Activated CD8-positive, alpha-beta T cell treated with anti-CD3 and anti-CD28 coated beads for 36 hours (primary cell): Measurements from ENCODE around the gene NUP153. TPM values are rescaled to one million over a fixed set of nuclear protein-coding genes. Genes with fewer than 3 reads are reported as not detected.

Experiments
- ATAC-seq: fragments of 200-7000 bp; cut with Tn5 transposase; one replicate; pipeline ENCODE4 v1.10.0; 2021; ENCODE audit warnings: mild to moderate bottlenecking, moderate library complexity
- CTCF ChIA-PET: fragments of 350-600 bp; sonication (Branson Sonifier 250); formaldehyde crosslinking; loops from one replicate; lab custom pipeline; 2021; ENCODE audit warnings: antibody characterized with exemption; lab: Charles Lee
- POLR2A ChIA-PET: fragments of 350-600 bp; sonication (Branson Sonifier 250); formaldehyde crosslinking; loops from one replicate; lab custom pipeline; 2021; ENCODE audit warnings: antibody characterized with exemption; lab: Charles Lee
- DNase-seq: peaks from one replicate; pipeline ENCODE4 v3.0.0-alpha.2; 2020
- H3K27ac Mint-ChIP-seq: one replicate; pipeline ENCODE4 v1.8.0; 2021; ENCODE audit warnings: mild to moderate bottlenecking, mixed read lengths
- H3K27me3 Mint-ChIP-seq: one replicate; pipeline ENCODE4 v1.8.0; 2021; ENCODE audit warnings: mixed read lengths
- H3K36me3 Mint-ChIP-seq: one replicate; pipeline ENCODE4 v1.8.0; 2021; ENCODE audit warnings: low read depth, mixed read lengths
- H3K4me1 Mint-ChIP-seq: one replicate; pipeline ENCODE4 v1.8.0; 2021; ENCODE audit warnings: low read depth, mixed read lengths
- H3K4me3 Mint-ChIP-seq: one replicate; pipeline ENCODE4 v1.8.0; 2021; ENCODE audit warnings: mild to moderate bottlenecking, moderate library complexity, mixed read lengths
- H3K9me3 Mint-ChIP-seq: one replicate; pipeline ENCODE4 v1.8.0; 2021; ENCODE audit warnings: mixed read lengths
- CTCF ChIP-seq: fragments of 200-600 bp; IDR thresholded peaks from one replicate; pipeline ENCODE4 v1.8.0; 2022; ENCODE audit warnings: antibody characterized with exemption, mild to moderate bottlenecking
- intact Hi-C: fragments of 100-400 bp; cut with micrococcal nuclease; formaldehyde crosslinking; loops from one replicate; pipeline ENCODE4 v1.10.0; 2022
- total RNA-seq, 2 experiments: library from RNA; stranded (reverse); gene quantifications; one replicate each; pipeline ENCODE4 v1.2.3, GENCODE V29; 2021

Gene NUP153
- total RNA-seq, 2 experiments from 2014 or later, result 76.4 to 78.2 TPM

DNA sequence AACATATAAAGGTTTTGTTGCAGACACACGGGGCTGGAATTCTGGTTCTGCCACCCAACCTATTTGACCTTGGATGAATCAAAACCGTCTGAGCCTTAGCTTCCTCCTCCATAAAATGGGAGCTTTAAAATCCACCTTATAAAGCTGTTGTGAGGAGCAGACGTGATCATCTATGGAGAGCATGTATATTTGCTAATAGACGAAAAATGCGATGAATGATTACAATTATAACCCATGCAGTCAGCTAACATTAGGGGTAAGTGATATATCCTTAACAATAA, 586 bp upstream of the NUP153 start:
- no peak for TF ChIP-seq CTCF
- POLR2A ChIA-PET, result interaction anchor here (0.8 to 2.5 kb wide), 11 partner anchors 8 to 506 kb away, joined by 3 to 15 read pairs (median 3); partner anchors contain the start of genes FAM8A1, KDM1B and TPMT
- Mint-ChIP-seq H3K27ac (peak overlapping the region; percentile 98), H3K27me3 (no peaks in the 10 kb centered on the region), H3K4me1 (peaks cover 20% of the 10 kb centered on the region), H3K36me3 (peaks cover 36% of the 10 kb centered on the region), H3K4me3 (peak overlapping the region; percentile 97), H3K9me3 (no peaks in the 10 kb centered on the region)
- intact Hi-C loops, result loop anchor here (10.0 kb wide), 2 partner anchors 53 to 97 kb away; no protein-coding TSS in a partner anchor
- CTCF ChIA-PET, result interaction anchor here (1.1 to 1.5 kb wide), 3 partner anchors 97 to 110 kb away, joined by 3 to 9 read pairs (median 4); partner anchors contain the start of gene FAM8A1
- no peak for ATAC-seq
- DNase-seq, result no peak

DNA sequence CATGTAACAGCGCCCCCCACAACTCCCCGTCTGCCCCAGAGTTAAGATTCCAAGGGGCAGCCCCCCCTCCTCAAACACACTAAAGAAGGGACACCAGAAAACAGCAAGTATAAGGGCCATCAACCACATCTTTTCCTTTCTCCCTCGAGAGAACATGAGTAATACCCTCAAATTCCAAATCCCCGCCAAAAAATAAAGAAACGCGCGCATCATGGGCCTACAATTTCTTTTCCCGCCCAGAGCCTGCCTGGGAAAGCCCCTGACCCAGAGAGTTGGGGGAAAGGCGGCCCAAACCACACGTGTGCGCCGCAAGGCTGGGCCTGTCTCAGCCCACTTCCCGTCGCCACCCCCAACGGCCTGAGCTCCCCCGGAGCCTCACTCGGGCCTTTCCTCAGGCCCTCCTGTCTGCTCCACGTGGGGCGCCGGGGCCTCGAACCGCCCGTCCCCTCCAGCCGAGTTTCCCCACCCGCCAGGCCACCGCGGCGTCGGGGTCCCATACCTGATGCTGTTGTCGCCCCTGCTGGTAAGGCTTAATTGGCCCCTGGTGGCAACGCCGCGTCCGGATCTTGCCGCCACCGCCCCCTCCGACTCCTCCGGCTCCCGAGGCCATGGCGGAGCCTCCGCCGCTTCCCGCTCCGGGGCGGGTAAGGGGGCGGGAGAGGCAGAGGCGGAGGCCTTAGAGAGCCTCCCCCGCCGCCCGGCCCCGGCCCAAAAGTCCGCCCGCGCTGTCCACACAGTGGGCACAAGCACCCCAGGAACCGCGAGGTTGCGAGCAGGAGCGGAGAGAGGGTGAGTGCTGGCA, 746 bp downstream of the NUP153 start:
- POLR2A ChIA-PET, result interaction anchor here (0.6 to 2.5 kb wide), 11 partner anchors 9 to 1575 kb away, joined by 3 to 15 read pairs (median 3); partner anchors contain the start of genes FAM8A1, KDM1B and TPMT
- peak; percentile 94 for DNase-seq
- CTCF ChIA-PET, result interaction anchor here (1.3 to 1.4 kb wide), 2 partner anchors 9 to 48 kb away, joined by 3 read pairs; no protein-coding TSS in a partner anchor
- Mint-ChIP-seq H3K4me3 (peak overlapping the region; percentile 97), H3K27ac (peak overlapping the region; percentile 98), H3K9me3 (no peaks in the 10 kb centered on the region), H3K4me1 (peaks cover 25% of the 10 kb centered on the region), H3K36me3 (peaks cover 41% of the 10 kb centered on the region), H3K27me3 (no peaks in the 10 kb centered on the region)
- peak; percentile 71 for ATAC-seq
- intact Hi-C loops, result loop anchor here (10.0 kb wide), 2 partner anchors 51 to 99 kb away; no protein-coding TSS in a partner anchor
- no peak for TF ChIP-seq CTCF

DNA sequence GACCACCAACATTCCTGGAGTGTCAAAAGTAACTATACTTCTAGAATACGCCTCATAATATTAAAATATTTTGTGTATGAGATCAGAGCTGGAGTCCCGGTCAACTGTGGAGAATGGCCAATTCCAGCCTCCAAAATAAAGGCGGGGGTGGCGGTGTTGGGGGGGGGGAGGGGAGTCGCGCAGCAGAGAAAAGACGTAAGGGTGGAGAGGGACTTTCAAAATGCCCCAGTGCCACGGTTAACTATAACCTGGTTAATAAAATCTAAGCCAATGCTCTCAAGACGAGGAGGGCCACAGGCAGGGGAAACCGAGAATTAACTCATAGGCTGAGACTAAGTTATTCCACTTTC, 1.3 kb downstream of the NUP153 start:
- H3K36me3 Mint-ChIP-seq, result peaks cover 41% of the 10 kb centered on the region
- DNase-seq, result no peak
- peak overlapping the region; percentile 97 for H3K4me3 Mint-ChIP-seq
- H3K27ac Mint-ChIP-seq, result peak overlapping the region; percentile 98
- H3K4me1 Mint-ChIP-seq, result peaks cover 29% of the 10 kb centered on the region
- no peak for TF ChIP-seq CTCF
- ChIA-PET CTCF (interaction anchor here (1.3 to 1.4 kb wide), 2 partner anchors 9 to 48 kb away, joined by 3 read pairs; no protein-coding TSS in a partner anchor), POLR2A (interaction anchor here (0.8 to 2.5 kb wide), 5 partner anchors 9 to 1574 kb away, joined by 3 to 15 read pairs (median 3); partner anchors contain the start of gene FAM8A1)
- H3K27me3 Mint-ChIP-seq, result no peaks in the 10 kb centered on the region
- H3K9me3 Mint-ChIP-seq, result no peaks in the 10 kb centered on the region
- intact Hi-C loops, result loop anchor here (10.0 kb wide), 2 partner anchors 51 to 99 kb away; no protein-coding TSS in a partner anchor
- peak; percentile 21 for ATAC-seq

- ATAC-seq (no peak), DNase-seq (peak; percentile 17)
- intact Hi-C loops, result loop anchor here (10.0 kb wide), 2 partner anchors 48 to 102 kb away; no protein-coding TSS in a partner anchor
- ChIA-PET POLR2A (interaction anchor here (0.8 to 3.8 kb wide), 7 partner anchors 11 to 102 kb away, joined by 3 to 32 read pairs (median 4); no protein-coding TSS in a partner anchor), CTCF (interaction anchor here (0.7 to 3.8 kb wide), 6 partner anchors 11 to 102 kb away, joined by 3 to 26 read pairs (median 18); partner anchors contain the start of gene FAM8A1)
- H3K27me3 Mint-ChIP-seq, result no peaks in the 10 kb centered on the region
- H3K36me3 Mint-ChIP-seq, result peaks cover 41% of the 10 kb centered on the region
- TF ChIP-seq CTCF, result no peak
- peak overlapping the region; percentile 94 for H3K27ac Mint-ChIP-seq
- peak overlapping the region; percentile 97 for H3K4me3 Mint-ChIP-seq
- H3K4me1 Mint-ChIP-seq, result peaks cover 39% of the 10 kb centered on the region
- H3K9me3 Mint-ChIP-seq, result no peaks in the 10 kb centered on the region
Observed at GRCh38 chr6:17703256-17703694, 3.5 kb downstream of the NUP153 start.
